ENCODE data around the gene ANKRD13B. TPM values are rescaled to one million over a fixed set of nuclear protein-coding genes. Genes with fewer than 3 reads are reported as not detected.

The ANKRD13B gene
- total and polyA plus RNA-seq, 2 of the 13 experiments (the other 11 are each of a cell fraction or from before 2014, with no cell fraction given), result 1.7 to 1.8 TPM

- no peaks in the 10 kb centered on the region for H3K9me3 ChIP-seq (ENCODE audit: low read length)
- no peak for ATAC-seq
- 100% methylated on average over 6 of the region's 6 CpGs for WGBS (ENCODE audit: low lambda C conversion rate)
- H4K20me1 ChIP-seq (ENCODE audit: insufficient read depth, low read length), result no peaks in the 10 kb centered on the region
- H3K27me3 ChIP-seq (ENCODE audit: control insufficient read depth in 1 of 2, insufficient read depth in 2 of 2, low read length in 2 of 2), result no peaks in the 10 kb centered on the region
- no peaks in the 10 kb centered on the region for H3K36me3 ChIP-seq (replicated peaks in 1 of 2; ENCODE audit: control insufficient read depth in 1 of 2, insufficient read depth in 2 of 2, low read length in 2 of 2)
- intact Hi-C loops (cut with micrococcal nuclease; ENCODE audit: unreplicated experiment), result no loop called here
- no peak for DNase-seq (ENCODE audit: low spot score)
- H3K4me1 ChIP-seq (ENCODE audit: insufficient read depth, low read length), result no peaks in the 10 kb centered on the region
- H3K79me2 ChIP-seq (ENCODE audit: insufficient read depth, low read length), result no peaks in the 10 kb centered on the region
- in situ Hi-C loops (cut with HindIII; ENCODE audit: extremely low pct_ligation_motif_present, low pct_unique_long_range_greater_than_20kb), result no loop called here
- no peak for FAIRE-seq
- TF ChIP-seq MXI1 (IDR thresholded peaks at IDR 0.05; ENCODE audit: borderline replicate concordance, low read depth, low read length), result no peak
- no peak for TF ChIP-seq ZBTB26 (CRISPR knock-in tag; IDR thresholded peaks at IDR 0.05; ENCODE audit: borderline replicate concordance)
- no peak for TF ChIP-seq ZC3H13 (CRISPR knock-in tag; IDR thresholded peaks at IDR 0.05)
- TF ChIP-seq KLF9 (CRISPR knock-in tag; IDR thresholded peaks at IDR 0.05; ENCODE audit: low read depth), result no peak
- no peak for TF ChIP-seq ZNF530 (CRISPR knock-in tag; IDR thresholded peaks at IDR 0.05; ENCODE audit: low read depth)
- TF ChIP-seq ZSCAN25 (CRISPR knock-in tag; IDR thresholded peaks at IDR 0.05), result no peak
- TF ChIP-seq ZNF207 (IDR thresholded peaks at IDR 0.05; ENCODE audit: borderline replicate concordance), result no peak
- no peak for TF ChIP-seq PHF20 (CRISPR knock-in tag; IDR thresholded peaks at IDR 0.05)
- TF ChIP-seq ZNF652 (CRISPR knock-in tag; IDR thresholded peaks at IDR 0.05; ENCODE audit: borderline replicate concordance, low read depth), result no peak
- no peak for TF ChIP-seq ZNF335 (CRISPR knock-in tag; IDR thresholded peaks at IDR 0.05)
- no peak for TF ChIP-seq CENPBD1 (CRISPR knock-in tag; IDR thresholded peaks at IDR 0.05; ENCODE audit: borderline replicate concordance, low read depth)
- no peak for TF ChIP-seq RARA (CRISPR knock-in tag; IDR thresholded peaks at IDR 0.05)
- no peak for TF ChIP-seq NCOA2 (CRISPR knock-in tag; IDR thresholded peaks at IDR 0.05)
- TF ChIP-seq ETV5 (CRISPR knock-in tag; IDR thresholded peaks at IDR 0.05; ENCODE audit: borderline replicate concordance), result no peak
- no peak for TF ChIP-seq AHDC1 (CRISPR knock-in tag; IDR thresholded peaks at IDR 0.05; ENCODE audit: borderline replicate concordance)
- H3K9ac ChIP-seq (ENCODE audit: insufficient read depth, low read depth, low read length), result no peak overlapping the region
- H3K27ac ChIP-seq (ENCODE audit: extremely low read length, insufficient read depth, low read length), result no peak overlapping the region
- BruUV-seq (replicated peaks), result no TSS peak
- H3K4me2 ChIP-seq (ENCODE audit: low read depth, low read length), result no peak overlapping the region
- H3K4me3 ChIP-seq (replicated peaks in 1 of 3; ENCODE audit: insufficient read depth in 1 of 3, low read depth in 2 of 3, low read length in 3 of 3), result no peak overlapping the region
- no peak overlapping the region for H2AFZ ChIP-seq (ENCODE audit: low read length)
- ChIA-PET CTCF (ENCODE audit: low intra/inter-chr PET ratio, low total read pairs) (no interaction called here), POLR2A (interaction anchor here (0.9 kb wide), 1 partner anchor 16 kb away, joined by 3 read pairs; no protein-coding TSS in a partner anchor)
These were observed 62.4 kb downstream of the ANKRD13B start for GRCh38 chr17:29655323-29655722.

Measured in HepG2 (cell line).